OCI-LY1 (cell line): Measurements from ENCODE around the gene PRCP.

ENCODE experiments used
- EZH2 ChIP-seq: fragments of 200-600 bp; sonication (generic), shearing (Covaris generic); IDR thresholded peaks from 2 replicates; pipeline ENCODE4 v1.8.0; 2017; ENCODE audit warnings: borderline replicate concordance, mixed run types, mild to moderate bottlenecking, antibody characterized with exemption, low read length, moderate library complexity, mixed read lengths
- TF ChIP-seq, protein P1 (sequence below): fragments of 200-600 bp; sonication (generic), shearing (Covaris generic); IDR thresholded peaks from 2 replicates; pipeline ENCODE4 v1.5.1; 2017; ENCODE audit warnings: mild to moderate bottlenecking, antibody characterized with exemption, low read length, moderate library complexity, mixed read lengths

DNA sequence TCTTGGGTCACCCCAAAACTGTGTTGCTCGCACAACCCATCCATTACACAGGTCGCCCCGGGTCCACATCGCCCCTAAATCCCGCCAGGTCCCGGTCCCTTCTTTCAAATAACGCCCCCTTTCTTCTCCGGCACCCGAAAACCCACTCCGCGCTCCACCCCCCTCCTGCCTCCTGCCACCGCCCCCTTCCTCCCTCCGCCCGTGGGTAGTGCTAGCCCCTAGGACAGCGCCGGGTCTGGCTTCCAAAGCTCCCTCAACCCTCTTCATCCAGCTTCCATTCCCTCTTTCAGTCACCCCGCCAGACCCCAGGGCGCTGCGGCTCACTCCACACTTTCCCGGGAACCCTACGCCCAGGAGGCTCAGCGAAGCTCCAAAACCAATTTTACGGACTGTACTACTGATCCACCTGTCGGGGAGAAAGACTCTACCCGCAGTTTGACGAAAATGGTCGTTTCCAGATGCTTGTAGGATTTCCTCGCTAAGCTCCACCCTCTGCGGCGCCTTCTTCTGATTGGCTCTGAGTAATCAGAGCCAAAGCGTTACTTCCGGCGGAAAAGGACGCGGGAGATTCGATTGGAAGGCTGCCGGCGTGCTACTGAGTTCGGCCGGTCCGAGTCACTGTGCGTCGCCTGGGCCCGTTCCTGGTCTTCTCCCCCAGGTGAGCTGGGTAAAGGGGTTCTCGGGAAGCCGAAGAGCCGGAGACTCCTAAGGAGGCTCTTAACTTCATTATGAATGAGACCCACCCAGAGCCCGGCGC is 1.1 kb upstream of the PRCP start, which contains the start of gene DDIAS:
- TF ChIP-seq, protein P1, sequence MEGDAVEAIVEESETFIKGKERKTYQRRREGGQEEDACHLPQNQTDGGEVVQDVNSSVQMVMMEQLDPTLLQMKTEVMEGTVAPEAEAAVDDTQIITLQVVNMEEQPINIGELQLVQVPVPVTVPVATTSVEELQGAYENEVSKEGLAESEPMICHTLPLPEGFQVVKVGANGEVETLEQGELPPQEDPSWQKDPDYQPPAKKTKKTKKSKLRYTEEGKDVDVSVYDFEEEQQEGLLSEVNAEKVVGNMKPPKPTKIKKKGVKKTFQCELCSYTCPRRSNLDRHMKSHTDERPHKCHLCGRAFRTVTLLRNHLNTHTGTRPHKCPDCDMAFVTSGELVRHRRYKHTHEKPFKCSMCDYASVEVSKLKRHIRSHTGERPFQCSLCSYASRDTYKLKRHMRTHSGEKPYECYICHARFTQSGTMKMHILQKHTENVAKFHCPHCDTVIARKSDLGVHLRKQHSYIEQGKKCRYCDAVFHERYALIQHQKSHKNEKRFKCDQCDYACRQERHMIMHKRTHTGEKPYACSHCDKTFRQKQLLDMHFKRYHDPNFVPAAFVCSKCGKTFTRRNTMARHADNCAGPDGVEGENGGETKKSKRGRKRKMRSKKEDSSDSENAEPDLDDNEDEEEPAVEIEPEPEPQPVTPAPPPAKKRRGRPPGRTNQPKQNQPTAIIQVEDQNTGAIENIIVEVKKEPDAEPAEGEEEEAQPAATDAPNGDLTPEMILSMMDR, result no peak
- TF ChIP-seq EZH2, result no peak
